Measurements from ENCODE around the gene SCYL2. TPM values are rescaled to one million over a fixed set of nuclear protein-coding genes. Genes with fewer than 3 reads are reported as not detected.

SCYL2 gene
- total and polyA plus RNA-seq, 12 donors, result 12.1 to 54.6 (median 41.7) TPM

- Histone ChIP-seq H3K9me3 (replicated peaks in 1 of 3) (no peaks in the 10 kb centered on the region), H3K36me3 (replicated peaks in 1 of 2) (peaks cover 0 to 27% of the 10 kb centered on the region in 2 donors), H3K4me3 (no peak overlapping the region), H3K4me1 (replicated peaks in 1 of 2) (no peaks in the 10 kb centered on the region), H3K27me3 (no peaks in the 10 kb centered on the region), H3K27ac (no peak overlapping the region)
- no peak for DNase-seq
- TF ChIP-seq POLR2A (IDR thresholded peaks at IDR 0.05) (no peak), CTCF (IDR thresholded peaks at IDR 0.05) (no peak)
- 90 to 100% (median 92%) methylated on average over 1 of the region's 1 CpG for WGBS, 4 donors
- intact Hi-C loops (cut with DNase I), result loop anchor here in 1 of 2 donors (10.0 kb wide), 1 partner anchor 97 kb away; no protein-coding TSS in a partner anchor
These were observed 64.9 kb downstream of the SCYL2 start for GRCh38 chr12:100331871-100332270.

GRCh38 chr12:100332852-100333251, 65.9 kb downstream of the SCYL2 start:
- Histone ChIP-seq H3K4me1 (replicated peaks in 1 of 2) (no peaks in the 10 kb centered on the region), H3K27ac (no peak overlapping the region), H3K4me3 (no peak overlapping the region), H3K36me3 (replicated peaks in 1 of 2) (peaks cover 0 to 26% of the 10 kb centered on the region in 2 donors), H3K9me3 (replicated peaks in 1 of 3) (no peaks in the 10 kb centered on the region), H3K27me3 (no peaks in the 10 kb centered on the region)
- WGBS, 4 donors, result 91 to 99% (median 95%) methylated on average over 2 of the region's 2 CpGs
- no peak for DNase-seq
- TF ChIP-seq POLR2A (IDR thresholded peaks at IDR 0.05) (no peak), CTCF (IDR thresholded peaks at IDR 0.05) (no peak)
- intact Hi-C loops (cut with DNase I), result loop anchor here in 1 of 2 donors (10.0 kb wide), 1 partner anchor 98 kb away; no protein-coding TSS in a partner anchor

- H3K27ac ChIP-seq, result no peak overlapping the region
- H3K27me3 ChIP-seq, result no peaks in the 10 kb centered on the region
- peaks cover 0 to 6% (median 0%) of the 10 kb centered on the region in 3 donors for H3K9me3 ChIP-seq (replicated peaks in 1 of 3)
- H3K4me1 ChIP-seq (replicated peaks in 1 of 2), result no peaks in the 10 kb centered on the region
- WGBS, 4 donors, result 88 to 95% (median 90%) methylated on average over 3 of the region's 3 CpGs
- no peak for DNase-seq
- intact Hi-C loops (cut with DNase I), result loop anchor here in 1 of 2 donors (10.0 kb wide), 1 partner anchor 102 kb away; no protein-coding TSS in a partner anchor
- TF ChIP-seq POLR2A (IDR thresholded peaks at IDR 0.05), result no peak
- TF ChIP-seq CTCF (IDR thresholded peaks at IDR 0.05), result no peak
- H3K4me3 ChIP-seq, result no peak overlapping the region
- peaks cover 0 to 29% of the 10 kb centered on the region in 2 donors for H3K36me3 ChIP-seq (replicated peaks in 1 of 2)
These were observed 70.3 kb downstream of the SCYL2 start for GRCh38 chr12:100337299-100337698.

GRCh38 chr12:100337727-100338126, 70.8 kb downstream of the SCYL2 start:
- Histone ChIP-seq H3K27me3 (no peaks in the 10 kb centered on the region), H3K4me1 (replicated peaks in 1 of 2) (no peaks in the 10 kb centered on the region), H3K36me3 (replicated peaks in 1 of 2) (peaks cover 0 to 29% of the 10 kb centered on the region in 2 donors), H3K27ac (no peak overlapping the region), H3K4me3 (no peak overlapping the region), H3K9me3 (replicated peaks in 1 of 3) (peaks cover 0 to 6% (median 0%) of the 10 kb centered on the region in 3 donors)
- intact Hi-C loops (cut with DNase I), result loop anchor here in 1 of 2 donors (10.0 kb wide), 1 partner anchor 103 kb away; no protein-coding TSS in a partner anchor
- no peak for TF ChIP-seq POLR2A (IDR thresholded peaks at IDR 0.05)
- no peak for TF ChIP-seq CTCF (IDR thresholded peaks at IDR 0.05)
- no peak for DNase-seq

Measured in adrenal gland (tissue), 12 donors.